ENCODE measurements around the gene MTMR2. TPM values are rescaled to one million over a fixed set of nuclear protein-coding genes. Genes with fewer than 3 reads are reported as not detected.

Gene MTMR2
- total and polyA plus RNA-seq, 12 donors = 7.8 to 23.1 (median 20.0) TPM

- 87 to 93% methylated on average over 3 of the region's 3 CpGs for WGBS, 2 donors
- intact Hi-C loops (cut with DNase I) = no loop called here
- TF ChIP-seq, protein P1, sequence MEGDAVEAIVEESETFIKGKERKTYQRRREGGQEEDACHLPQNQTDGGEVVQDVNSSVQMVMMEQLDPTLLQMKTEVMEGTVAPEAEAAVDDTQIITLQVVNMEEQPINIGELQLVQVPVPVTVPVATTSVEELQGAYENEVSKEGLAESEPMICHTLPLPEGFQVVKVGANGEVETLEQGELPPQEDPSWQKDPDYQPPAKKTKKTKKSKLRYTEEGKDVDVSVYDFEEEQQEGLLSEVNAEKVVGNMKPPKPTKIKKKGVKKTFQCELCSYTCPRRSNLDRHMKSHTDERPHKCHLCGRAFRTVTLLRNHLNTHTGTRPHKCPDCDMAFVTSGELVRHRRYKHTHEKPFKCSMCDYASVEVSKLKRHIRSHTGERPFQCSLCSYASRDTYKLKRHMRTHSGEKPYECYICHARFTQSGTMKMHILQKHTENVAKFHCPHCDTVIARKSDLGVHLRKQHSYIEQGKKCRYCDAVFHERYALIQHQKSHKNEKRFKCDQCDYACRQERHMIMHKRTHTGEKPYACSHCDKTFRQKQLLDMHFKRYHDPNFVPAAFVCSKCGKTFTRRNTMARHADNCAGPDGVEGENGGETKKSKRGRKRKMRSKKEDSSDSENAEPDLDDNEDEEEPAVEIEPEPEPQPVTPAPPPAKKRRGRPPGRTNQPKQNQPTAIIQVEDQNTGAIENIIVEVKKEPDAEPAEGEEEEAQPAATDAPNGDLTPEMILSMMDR (IDR thresholded peaks at IDR 0.05) = no peak
- H3K4me3 ChIP-seq = no peak overlapping the region
- no peaks in the 10 kb centered on the region for H3K9me3 ChIP-seq
- peaks cover 0 to 71% (median 54%) of the 10 kb centered on the region in 9 donors for H3K4me1 ChIP-seq
- H3K36me3 ChIP-seq = no peaks in the 10 kb centered on the region
- DNase-seq = no peak
- no peak overlapping the region for H3K27ac ChIP-seq
- H3K27me3 ChIP-seq = no peaks in the 10 kb centered on the region
- ATAC-seq = no peak
Observed at GRCh38 chr11:95919514-95919913, 4.4 kb downstream of the MTMR2 start.

DNA sequence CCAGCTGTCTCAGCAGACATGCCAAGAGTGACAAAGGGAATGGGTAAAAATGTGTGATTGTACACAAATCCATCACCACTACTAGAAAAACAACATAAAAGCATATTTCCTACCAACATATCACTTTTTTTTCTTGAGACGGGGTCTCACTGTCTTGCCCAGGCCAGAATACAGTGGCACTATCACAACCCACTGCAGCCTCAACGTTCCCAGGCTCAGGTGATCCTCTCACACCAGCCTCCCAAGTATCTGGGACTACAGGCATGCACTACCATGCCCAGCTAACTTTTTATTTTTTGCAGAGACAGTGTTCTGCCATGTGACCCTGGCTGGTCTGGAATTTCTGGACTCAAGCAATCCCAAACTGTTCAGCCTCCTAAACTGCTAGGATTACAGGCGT, 5.2 kb downstream of the MTMR2 start:
- intact Hi-C loops (cut with DNase I) = no loop called here
- ATAC-seq = no peak
- H3K4me3 ChIP-seq = no peak overlapping the region
- no peak overlapping the region for H3K27ac ChIP-seq
- H3K36me3 ChIP-seq = no peaks in the 10 kb centered on the region
- TF ChIP-seq, protein P1 (IDR thresholded peaks at IDR 0.05) = no peak
- DNase-seq = no peak
- no peaks in the 10 kb centered on the region for H3K27me3 ChIP-seq
- H3K9me3 ChIP-seq = no peaks in the 10 kb centered on the region
- WGBS, 2 donors = 90 to 95% methylated on average over 3 of the region's 3 CpGs
- peaks cover 0 to 74% (median 62%) of the 10 kb centered on the region in 9 donors for H3K4me1 ChIP-seq

DNA sequence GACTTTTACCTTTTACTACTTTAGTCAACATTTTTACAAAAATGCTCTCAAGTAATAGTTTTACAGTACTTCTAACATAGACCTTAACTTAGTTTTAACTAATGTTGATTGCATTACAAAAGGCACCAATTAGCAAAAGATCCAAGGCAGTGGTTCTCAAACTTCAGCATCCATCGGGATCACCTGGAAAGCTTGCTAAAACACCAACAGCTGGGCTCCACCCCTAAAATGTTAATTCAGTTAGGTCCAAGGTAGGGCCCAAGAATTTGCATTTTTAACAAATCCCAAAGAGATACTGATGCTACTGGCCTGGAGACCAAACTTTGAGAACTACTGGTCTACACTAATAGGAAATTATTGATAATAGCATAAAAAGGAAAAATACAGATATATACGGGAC, 5.9 kb downstream of the MTMR2 start:
- intact Hi-C loops (cut with DNase I) = no loop called here
- Histone ChIP-seq H3K36me3 (no peaks in the 10 kb centered on the region), H3K27me3 (no peaks in the 10 kb centered on the region), H3K27ac (peak overlapping the region in 7 of 10 donors; percentile 2 to 71 (median 63)), H3K4me1 (peaks cover 0 to 78% (median 63%) of the 10 kb centered on the region in 9 donors), H3K4me3 (no peak overlapping the region), H3K9me3 (no peaks in the 10 kb centered on the region)
- TF ChIP-seq, protein P1 (IDR thresholded peaks at IDR 0.05) = no peak
- WGBS, 2 donors = 70 to 71% methylated on average over 2 of the region's 2 CpGs
- ATAC-seq (no peak), DNase-seq (no peak)

- H3K4me1 ChIP-seq = peaks cover 0 to 76% (median 56%) of the 10 kb centered on the region in 9 donors
- no peaks in the 10 kb centered on the region for H3K27me3 ChIP-seq
- no peak overlapping the region for H3K4me3 ChIP-seq
- ATAC-seq = peak in 6 of 8 donors; percentile 34 to 82 (median 70)
- 47 to 49% methylated on average over 8 of the region's 8 CpGs for WGBS, 2 donors
- DNase-seq = peak in 1 of 2 donors; percentile 20
- no peaks in the 10 kb centered on the region for H3K9me3 ChIP-seq
- TF ChIP-seq, protein P1 (IDR thresholded peaks at IDR 0.05) = no peak
- no peaks in the 10 kb centered on the region for H3K36me3 ChIP-seq
- H3K27ac ChIP-seq = peak overlapping the region in 9 of 10 donors; percentile 17 to 71 (median 45)
- intact Hi-C loops (cut with DNase I) = no loop called here
Observed at GRCh38 chr11:95917193-95918036, 6.5 kb downstream of the MTMR2 start.
